PC-9 (cell line): ENCODE results near the gene LCN12. TPM values are rescaled to one million over a fixed set of nuclear protein-coding genes. Genes with fewer than 3 reads are reported as not detected.

Source experiments
- BruUV-seq: library from RNA; stranded (reverse); fragments of 400-500 nt; replicated peaks from 2 replicates; lab custom pipeline; 2021; lab: Mats Ljungman, UMichigan
- CTCF ChIA-PET: fragments of 300-600 bp; sonication (Branson Sonifier 250); formaldehyde crosslinking; loops from one replicate; lab custom pipeline; 2022; ENCODE audit warnings: antibody characterized with exemption; lab: Charles Lee
- POLR2A ChIA-PET: fragments of 300-600 bp; sonication (Branson Sonifier 250); formaldehyde crosslinking; loops from one replicate; lab custom pipeline; 2022; ENCODE audit warnings: antibody characterized with exemption; ENCODE audit not compliant: unreplicated experiment; lab: Charles Lee
- DNase-seq, 2 experiments: peaks; one replicate each; pipeline versions ENCODE4 v3.0.0 to v3.0.0-alpha.2; 2015 to 2022; ENCODE audit warnings: mixed read lengths in 1 of 2
- H2AFZ ChIP-seq: fragments of 200-600 bp; sonication (generic); 2 replicates; pipeline ENCODE4 v1.8.1; 2017; ENCODE audit warnings: antibody characterized with exemption
- H3F3A ChIP-seq: fragments of 200-600 bp; sonication (generic); 2 replicates; pipeline ENCODE4 v1.8.1; 2017; ENCODE audit warnings: antibody characterized with exemption, mild to moderate bottlenecking, low read depth; ENCODE audit not compliant: insufficient read depth
- H3K27ac ChIP-seq: fragments of 200-600 bp; sonication (generic); 2 replicates; pipeline ENCODE4 v1.6.1; 2016; ENCODE audit warnings: mixed run types
- H3K27me3 ChIP-seq: fragments of 200-600 bp; sonication (generic); 2 replicates; pipeline ENCODE4 v1.6.1; 2016; ENCODE audit warnings: low read depth, mixed run types; ENCODE audit not compliant: insufficient read depth
- H3K36me3 ChIP-seq: fragments of 200-600 bp; sonication (generic); 2 replicates; pipeline ENCODE4 v1.6.1; 2016; ENCODE audit warnings: low read depth, mixed run types
- H3K4me1 ChIP-seq: fragments of 200-600 bp; sonication (generic); replicated peaks from 2 replicates; pipeline ENCODE4 v1.6.1; 2016; ENCODE audit warnings: mixed run types; ENCODE audit not compliant: insufficient read depth
- H3K4me2 ChIP-seq: fragments of 200-600 bp; sonication (generic); 2 replicates; pipeline ENCODE4 v1.6.1; 2017; ENCODE audit warnings: mixed run types
- H3K4me3 ChIP-seq: fragments of 200-600 bp; sonication (generic); 2 replicates; pipeline ENCODE4 v1.6.1; 2016; ENCODE audit warnings: mixed run types
- H3K79me2 ChIP-seq: fragments of 200-600 bp; sonication (generic); 2 replicates; pipeline ENCODE4 v1.6.1; 2017; ENCODE audit warnings: low read depth, mixed run types
- H3K9me2 ChIP-seq: fragments of 200-600 bp; sonication (generic); 2 replicates; pipeline ENCODE4 v1.8.1; 2017; ENCODE audit warnings: mild to moderate bottlenecking; ENCODE audit not compliant: insufficient read depth
- H3K9me3 ChIP-seq: fragments of 200-600 bp; sonication (generic); 2 replicates; pipeline ENCODE4 v1.8.1; 2016; ENCODE audit warnings: low read depth; ENCODE audit not compliant: insufficient read depth
- H4K20me1 ChIP-seq: fragments of 200-600 bp; sonication (generic); 2 replicates; pipeline ENCODE4 v1.8.1; 2017; ENCODE audit not compliant: insufficient read depth
- CTCF ChIP-seq: fragments of 200-600 bp; sonication (generic); conservative IDR thresholded peaks from 2 replicates; pipeline ENCODE4 v1.6.1; 2017; ENCODE audit warnings: mixed run types, antibody characterized with exemption, mild to moderate bottlenecking, moderate library complexity
- EZH2 ChIP-seq: fragments of 200-600 bp; sonication (generic); IDR thresholded peaks from 2 replicates; pipeline ENCODE4 v1.8.0; 2017; ENCODE audit warnings: antibody characterized with exemption, low read depth
- intact Hi-C: fragments of 100-400 bp; cut with micrococcal nuclease; formaldehyde crosslinking; loops from one replicate; pipeline ENCODE4 v1.10.0; 2022; ENCODE audit not compliant: unreplicated experiment
- total RNA-seq: library from RNA; stranded (reverse); gene quantifications from 2 replicates; pipeline ENCODE4 v1.2.3, GENCODE V29; 2021

Gene LCN12
- total RNA-seq, 1 experiment from 2014 or later = 9.3 TPM

DNA sequence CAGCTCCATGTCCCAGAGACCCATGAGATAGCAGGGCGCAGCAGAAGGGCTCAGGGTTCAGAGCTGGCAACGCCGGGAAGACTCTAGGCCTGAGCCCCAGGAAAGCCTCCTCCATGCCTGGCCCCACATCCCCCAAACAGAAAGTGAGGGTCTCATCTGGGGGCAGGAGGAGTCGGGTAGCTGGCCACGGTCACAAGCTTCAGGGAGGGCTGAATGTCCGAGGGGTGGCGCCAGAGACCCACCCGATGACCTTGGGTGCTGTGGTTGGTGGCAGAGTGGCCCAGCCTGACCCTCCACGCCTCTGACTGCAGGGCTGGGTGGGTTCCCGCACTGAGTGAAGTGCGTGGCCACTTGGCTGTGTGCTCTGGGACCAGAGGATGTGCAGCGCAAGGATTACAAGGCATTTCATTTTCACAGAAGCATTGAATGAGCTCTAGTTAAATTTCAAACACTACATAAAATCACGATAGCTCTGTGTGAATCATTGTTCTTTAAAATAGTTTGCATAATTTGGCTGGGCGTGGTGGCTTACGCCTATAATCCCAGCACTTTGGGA is 4.0 kb upstream of the LCN12 start:
- no TSS peak for BruUV-seq
- POLR2A ChIA-PET = interaction anchor here (0.5 to 1.2 kb wide), 9 partner anchors 32 to 544 kb away, joined by 3 to 10 read pairs (median 4); partner anchors contain the start of gene CLIC3
- Histone ChIP-seq H3K27me3 (no peaks in the 10 kb centered on the region), H3K27ac (peak overlapping the region; percentile 34; the same call in 1 of the 2 replicates), H4K20me1 (no peaks in the 10 kb centered on the region; the same call in 1 of the 2 replicates), H3K36me3 (no peaks in the 10 kb centered on the region), H2AFZ (no peak overlapping the region), H3K9me2 (no peaks in the 10 kb centered on the region), H3K4me1 (peaks cover 24% of the 10 kb centered on the region), H3F3A (peaks cover 21% of the 10 kb centered on the region; the same call in 1 of the 2 replicates), H3K79me2 (peaks cover 10% of the 10 kb centered on the region), H3K4me3 (no peak overlapping the region), H3K9me3 (no peaks in the 10 kb centered on the region), H3K4me2 (no peak overlapping the region)
- CTCF ChIA-PET = interaction anchor here (0.6 to 2.2 kb wide), 19 partner anchors 30 to 423 kb away, joined by 3 to 46 read pairs (median 4); partner anchors contain the start of genes CLIC3, FUT7 and MAN1B1
- peak; percentile 61 to 74 for DNase-seq
- intact Hi-C loops = loop anchor here (1.0 kb wide), 2 partner anchors 87 to 101 kb away; no protein-coding TSS in a partner anchor
- TF ChIP-seq EZH2 = no peak
- TF ChIP-seq CTCF = peak; percentile 66

DNA sequence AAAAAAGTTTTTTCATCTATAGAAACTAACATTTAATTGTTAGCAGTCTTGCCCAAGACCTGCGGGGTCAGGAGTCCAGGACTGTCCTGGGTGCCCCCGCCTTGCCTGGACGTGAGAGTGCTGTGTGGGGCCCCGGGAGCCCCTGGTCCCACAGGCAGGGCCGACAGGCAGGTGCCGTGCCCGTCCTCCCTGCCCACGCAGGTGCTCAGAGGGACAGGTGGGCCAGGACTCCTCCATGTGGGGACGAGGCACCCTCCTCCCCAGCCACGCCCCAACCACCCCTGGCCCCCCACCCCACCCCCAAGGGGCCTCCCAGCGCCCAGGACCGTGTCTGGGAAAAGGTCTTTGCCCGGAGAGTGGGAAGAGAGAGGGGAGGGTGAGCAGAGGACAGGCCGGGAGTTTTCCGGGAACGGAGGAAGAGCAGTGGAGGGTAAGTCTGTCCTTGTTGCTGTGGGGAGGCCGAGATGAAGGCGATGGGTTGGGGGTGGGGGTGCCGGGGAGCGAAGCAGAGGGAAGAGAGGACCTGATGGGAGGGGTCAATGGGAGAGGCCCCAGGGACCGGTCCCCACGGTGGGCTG is 2.7 kb upstream of the LCN12 start:
- no peak for TF ChIP-seq EZH2
- TF ChIP-seq CTCF = no peak
- ChIA-PET POLR2A (interaction anchor here (0.5 to 0.6 kb wide), 2 partner anchors 43 to 138 kb away, joined by 3 to 6 read pairs; partner anchors contain the start of genes MAN1B1 and PAXX), CTCF (interaction anchor here (0.7 kb wide), 1 partner anchor 29 kb away, joined by 5 read pairs; no protein-coding TSS in a partner anchor)
- H3K4me3 ChIP-seq = peak overlapping the region; percentile 77
- DNase-seq = no peak
- peak overlapping the region; percentile 68 for H3K27ac ChIP-seq
- H3K27me3 ChIP-seq = no peaks in the 10 kb centered on the region
- peak overlapping the region; percentile 94 for H2AFZ ChIP-seq
- no peaks in the 10 kb centered on the region for H3K9me3 ChIP-seq
- intact Hi-C loops = no loop called here
- H4K20me1 ChIP-seq = no peaks in the 10 kb centered on the region
- H3F3A ChIP-seq = peaks cover 21% of the 10 kb centered on the region; the same call in 1 of the 2 replicates
- H3K4me1 ChIP-seq = peaks cover 20% of the 10 kb centered on the region
- no peaks in the 10 kb centered on the region for H3K36me3 ChIP-seq
- no peaks in the 10 kb centered on the region for H3K9me2 ChIP-seq
- BruUV-seq = no TSS peak
- H3K79me2 ChIP-seq = no peaks in the 10 kb centered on the region
- peak overlapping the region; percentile 99 for H3K4me2 ChIP-seq

- H3K4me1 ChIP-seq = peaks cover 20% of the 10 kb centered on the region
- intact Hi-C loops = loop anchor here (1.0 to 2.0 kb wide), 2 partner anchors 46 to 159 kb away; partner anchors contain the start of genes CLIC3 and TMEM141
- no peaks in the 10 kb centered on the region for H3K9me3 ChIP-seq
- CTCF ChIA-PET = interaction anchor here (0.7 kb wide), 1 partner anchor 28 kb away, joined by 5 read pairs; no protein-coding TSS in a partner anchor
- H2AFZ ChIP-seq = peak overlapping the region; percentile 94
- H3K36me3 ChIP-seq = no peaks in the 10 kb centered on the region
- POLR2A ChIA-PET = interaction anchor here (0.5 to 0.6 kb wide), 2 partner anchors 42 to 137 kb away, joined by 3 to 6 read pairs; partner anchors contain the start of genes MAN1B1 and PAXX
- H3K4me3 ChIP-seq = peak overlapping the region; percentile 77
- peaks cover 21% of the 10 kb centered on the region; the same call in 1 of the 2 replicates for H3F3A ChIP-seq
- H3K27me3 ChIP-seq = no peaks in the 10 kb centered on the region
- H3K79me2 ChIP-seq = no peaks in the 10 kb centered on the region
- peak; percentile 86 to 99 for DNase-seq
- H4K20me1 ChIP-seq = no peaks in the 10 kb centered on the region
- H3K27ac ChIP-seq = peak overlapping the region; percentile 68
- peak overlapping the region; percentile 99 for H3K4me2 ChIP-seq
- TF ChIP-seq EZH2 (no peak), CTCF (no peak; the same call in 1 of the 2 replicates)
- H3K9me2 ChIP-seq = no peaks in the 10 kb centered on the region
- TSS peak; percentile 95 for BruUV-seq
These were observed 2.0 kb upstream of the LCN12 start for GRCh38 chr9:136949817-136950655.
